Cardiac ventricle fibroblast (primary cell): ENCODE results near the gene CTNNA2. TPM values are rescaled to one million over a fixed set of nuclear protein-coding genes. Genes with fewer than 3 reads are reported as not detected.

Experiments
- total RNA-seq: library from RNA; depleted of rRNA; stranded (reverse); fragments of >200 nt; gene quantifications from 2 replicates; pipeline ENCODE4 v1.2.3, GENCODE V29; 2015

The CTNNA2 gene
- total RNA-seq, result not detected in 2 replicates

DNA sequence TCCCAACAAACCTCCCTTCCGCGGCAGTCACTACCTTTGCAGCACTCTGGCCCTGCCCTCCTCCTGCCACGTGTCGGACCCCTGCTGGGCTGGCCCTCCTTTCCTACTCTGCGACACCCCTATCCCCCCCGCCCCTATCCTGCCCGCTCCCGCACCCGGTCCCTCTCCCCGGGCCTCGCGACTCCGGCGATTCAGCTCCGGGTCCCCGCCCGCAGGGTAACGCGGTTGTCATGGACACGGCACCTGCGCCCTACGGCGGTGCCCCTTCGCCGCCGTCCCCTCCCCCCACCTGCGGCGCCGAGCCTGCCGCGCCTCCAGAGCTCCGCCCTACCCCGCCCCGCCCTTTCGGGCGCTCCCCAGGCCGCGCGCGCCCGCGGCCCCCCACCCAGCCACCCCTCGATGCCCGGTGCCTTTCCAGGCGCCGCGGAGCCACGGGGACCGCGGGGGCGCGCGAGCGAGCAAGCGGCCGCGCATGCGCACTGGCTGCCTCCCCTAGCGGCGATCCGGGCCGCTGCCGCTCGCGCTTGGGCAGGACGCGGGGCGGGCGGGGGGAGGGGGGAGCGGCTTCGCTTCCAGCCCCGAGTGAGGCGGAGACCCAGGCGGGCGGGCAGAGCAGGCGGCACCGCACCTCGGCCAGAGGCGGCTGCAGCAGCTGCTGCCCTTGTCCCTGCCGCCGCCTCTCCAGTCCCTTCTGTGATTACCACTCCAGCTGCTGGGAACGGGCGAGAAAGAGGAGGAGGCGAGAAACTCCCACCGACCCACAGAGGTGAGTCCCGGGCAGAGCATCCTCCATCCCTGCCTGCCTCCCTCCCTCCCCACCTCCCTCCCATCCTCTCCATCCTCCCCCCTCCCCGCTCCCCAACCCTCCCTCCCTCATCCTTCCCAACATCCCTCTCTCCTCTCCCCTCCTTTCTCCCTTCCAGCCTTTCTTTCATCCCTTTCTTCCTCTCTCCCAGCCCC, at the start of gene CTNNA2:
TSS of gene CTNNA2 (plus strand) at position 610 of the 960 bp plus-strand sequence.

GRCh38 chr2:80303909-80304837, 791.3 kb downstream of the CTNNA2 start, which contains the start of gene LRRTM1:
Gene LRRTM1 (minus strand): TSS chr2:80304752. CDS start chr2:80303819, 933 bp downstream.

